Activated CD8-positive, alpha-beta memory T cell treated with anti-CD3 and anti-CD28 coated beads, Interleukin-2, amount 50 U/mL, for 24 hours (primary cell): ENCODE data around the gene ATP5F1D.
"Not testable (repeated sequence)": the region's sequence is repeated elsewhere in the genome, so short reads cannot be mapped to it uniquely, and the experiment has no call there.

Experiments used
- DNase-seq: peaks from one replicate; pipeline ENCODE4 v3.0.0-alpha.2; 2020; ENCODE audit errors: extremely low read depth

ATP5F1D gene

GRCh38 chr19:1241417-1242095, at the start of gene ATP5F1D:
TSS of gene ATP5F1D (plus strand) at chr19:1241751. CDS start at chr19:1241851, 100 bp downstream.
- DNase-seq: peak; percentile 82

DNA sequence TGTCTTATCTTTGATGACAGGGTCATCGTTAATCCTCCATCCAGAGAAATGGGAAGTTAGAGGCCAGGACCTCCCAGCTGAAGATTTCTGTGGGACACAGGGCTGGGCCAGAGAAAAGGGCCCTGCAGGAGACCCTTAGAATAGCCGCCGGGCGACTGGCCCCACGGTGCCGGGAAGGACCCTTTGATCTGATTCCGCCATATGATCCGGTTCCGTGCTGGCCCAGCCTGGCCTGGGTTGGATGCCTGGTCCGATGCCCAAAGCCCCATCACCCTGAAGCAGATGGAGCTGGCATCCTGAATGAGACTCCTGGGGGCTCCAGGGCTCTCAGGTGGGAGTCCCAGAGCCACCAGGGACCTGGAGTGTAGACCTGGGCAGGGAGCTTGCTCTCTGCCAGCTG, 42.0 kb upstream of the ATP5F1D start:
- no peak for DNase-seq

- DNase-seq: not testable (repeated sequence)
These were observed 40.9 kb upstream of the ATP5F1D start for GRCh38 chr19:1200614-1201013.

GRCh38 chr19:1205114-1206099, 36.1 kb upstream of the ATP5F1D start, which contains the start of gene STK11:
TSS of gene STK11 (plus strand) at chr19:1205778. CDS start at chr19:1206914, 1,136 bp downstream.
- DNase-seq: peak; percentile 97

GRCh38 chr19:1206150-1206863, 35.2 kb upstream of the ATP5F1D start:
- no peak for DNase-seq

DNA sequence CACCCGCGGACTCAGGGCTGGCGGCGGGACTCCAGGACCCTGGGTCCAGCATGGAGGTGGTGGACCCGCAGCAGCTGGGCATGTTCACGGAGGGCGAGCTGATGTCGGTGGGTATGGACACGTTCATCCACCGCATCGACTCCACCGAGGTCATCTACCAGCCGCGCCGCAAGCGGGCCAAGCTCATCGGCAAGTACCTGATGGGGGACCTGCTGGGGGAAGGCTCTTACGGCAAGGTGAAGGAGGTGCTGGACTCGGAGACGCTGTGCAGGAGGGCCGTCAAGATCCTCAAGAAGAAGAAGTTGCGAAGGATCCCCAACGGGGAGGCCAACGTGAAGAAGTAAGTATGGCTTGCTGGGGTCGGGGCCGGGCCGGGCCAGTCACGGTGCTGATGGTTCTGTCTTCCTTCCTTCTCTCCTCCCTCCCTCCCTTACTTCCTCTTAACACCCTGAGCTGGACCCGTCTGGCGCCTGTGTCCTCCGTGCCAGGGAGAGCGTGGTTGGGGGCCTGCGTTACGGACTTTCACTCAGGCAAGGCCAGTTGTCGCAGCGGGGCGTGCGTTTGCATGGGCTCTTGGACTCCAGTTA, 34.6 kb upstream of the ATP5F1D start:
- no peak for DNase-seq

DNA sequence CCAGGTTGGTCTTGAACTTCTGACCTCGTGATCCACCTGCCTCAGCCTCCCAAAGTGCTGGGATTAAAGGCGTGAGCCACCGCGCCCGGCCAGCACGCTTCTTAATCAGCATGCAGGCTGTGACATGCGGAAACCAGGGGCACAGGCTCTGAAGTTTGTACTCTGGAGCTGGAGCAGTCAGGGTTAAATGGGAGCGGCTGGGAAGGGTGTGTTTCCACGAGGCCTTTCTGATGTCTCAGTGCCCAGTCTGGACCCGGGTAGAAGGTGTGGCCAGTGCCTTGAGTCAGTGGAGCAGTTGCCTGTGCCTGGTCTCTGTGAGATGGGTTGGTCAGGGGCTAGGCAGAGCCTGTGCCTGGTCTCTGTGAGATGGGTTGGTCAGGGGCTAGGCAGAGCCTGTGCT, 32.7 kb upstream of the ATP5F1D start:
- DNase-seq: not testable (repeated sequence)

DNA sequence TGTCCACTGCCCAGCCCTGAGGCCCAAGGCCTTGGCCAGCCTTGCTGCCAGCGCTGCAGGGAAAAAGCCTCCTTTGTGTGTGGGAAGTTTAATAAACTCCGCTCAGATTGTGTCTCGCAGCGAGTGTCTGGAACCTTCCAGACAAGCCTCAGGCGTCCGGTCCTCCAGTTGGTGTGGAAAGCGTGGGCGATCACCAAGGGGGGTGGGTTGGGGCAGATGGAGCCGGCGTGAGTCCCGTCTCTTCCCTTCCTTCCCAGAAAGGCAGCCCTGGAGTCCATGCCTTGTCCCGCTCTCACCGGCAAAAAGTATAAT, 31.4 kb upstream of the ATP5F1D start:
- DNase-seq: no peak

- no peak for DNase-seq
These were observed 29.9 kb upstream of the ATP5F1D start for GRCh38 chr19:1211494-1212234.

- DNase-seq: no peak
These were observed 27.9 kb upstream of the ATP5F1D start for GRCh38 chr19:1213391-1214286.

DNA sequence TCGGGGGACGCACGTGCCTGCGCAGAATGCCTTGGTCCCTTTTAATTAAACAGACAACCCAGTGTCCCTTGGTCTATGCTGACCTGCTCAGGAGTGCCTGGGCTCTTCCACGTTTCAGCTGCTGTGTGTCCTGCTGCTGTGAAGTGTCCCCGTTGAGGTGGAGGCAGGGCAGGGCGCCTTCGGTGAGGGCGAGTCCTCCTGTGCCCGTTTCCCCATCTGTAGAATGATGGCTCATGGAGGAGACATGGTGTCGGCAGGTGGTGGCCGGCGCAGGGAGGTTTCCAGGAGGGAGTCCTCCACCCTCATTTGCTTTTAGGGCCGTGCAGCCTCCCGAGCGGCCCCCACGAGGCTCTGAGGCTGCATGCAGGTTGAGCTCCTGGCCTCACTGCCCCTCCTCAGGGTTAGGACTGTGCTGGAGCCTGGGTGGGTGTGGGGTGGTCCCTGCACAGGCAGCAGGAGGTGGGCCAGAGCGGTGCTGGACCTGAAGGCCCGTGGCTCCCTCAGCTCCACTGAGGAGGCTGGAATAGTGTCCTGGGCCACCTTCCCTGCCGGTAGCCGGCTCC, 27.2 kb upstream of the ATP5F1D start:
- no peak for DNase-seq

DNA sequence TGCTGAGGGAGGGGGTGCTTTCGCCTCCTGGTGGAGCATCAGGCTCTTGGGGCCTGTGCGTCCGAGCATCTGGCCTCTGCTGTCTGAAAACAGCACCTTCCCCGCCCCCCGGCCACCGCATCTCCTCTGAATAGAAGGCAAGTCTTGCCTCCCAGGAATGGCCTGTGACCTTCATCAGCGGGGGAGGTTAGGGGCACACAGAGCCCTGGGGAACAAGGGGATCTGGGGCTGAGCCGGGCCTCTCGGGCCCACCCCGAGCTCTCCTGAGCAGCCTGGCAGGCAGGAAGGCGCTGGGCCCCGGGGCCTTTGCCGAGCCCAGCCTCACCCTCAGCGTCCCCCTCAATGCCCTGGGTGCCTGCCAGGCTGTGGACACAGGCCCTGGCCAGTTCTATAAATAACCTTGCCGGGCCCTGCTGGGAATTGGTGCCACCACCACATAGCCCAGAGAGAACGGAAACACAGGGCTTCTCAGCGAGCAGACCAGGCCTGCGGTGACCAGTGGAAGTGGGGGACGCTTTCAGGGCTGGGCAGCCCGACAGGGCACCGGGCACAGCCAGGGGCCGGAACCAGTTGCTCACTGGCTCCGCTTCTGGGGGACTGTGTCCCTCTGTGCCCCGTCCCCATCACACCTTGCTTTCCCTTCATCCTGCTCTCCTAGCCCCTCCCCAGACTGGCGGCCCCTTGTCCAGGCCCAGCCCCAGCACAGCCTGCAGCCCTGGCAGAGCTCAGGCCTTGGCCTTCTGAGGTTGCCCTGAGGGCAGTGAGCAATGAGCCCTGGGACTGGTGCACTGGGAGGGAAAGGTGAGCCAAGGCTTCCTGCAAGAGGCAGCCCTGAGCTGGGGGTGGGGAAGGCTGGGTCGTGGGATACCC, 26.5 kb upstream of the ATP5F1D start:
- DNase-seq: no peak

DNA sequence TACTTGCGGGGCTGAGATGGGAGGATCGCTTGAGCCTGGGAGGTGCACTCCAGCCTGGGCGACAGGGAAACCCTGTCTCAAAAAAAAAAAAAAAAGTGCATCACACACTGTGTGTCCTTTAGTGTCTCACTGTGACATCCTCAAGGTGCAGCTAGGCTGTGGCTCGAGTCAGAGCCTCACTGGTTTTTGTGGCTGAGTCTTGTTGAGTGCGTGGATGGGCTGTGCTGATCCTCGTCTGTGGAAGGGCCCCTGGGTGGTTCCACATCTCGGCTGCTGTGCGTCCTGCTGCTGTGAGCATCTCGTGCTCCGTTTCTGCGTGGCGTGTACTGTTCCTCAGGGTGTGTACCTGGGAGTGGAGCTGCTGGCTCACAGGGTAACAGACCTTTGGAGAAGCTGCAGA, 24.8 kb upstream of the ATP5F1D start:
- DNase-seq: no peak

DNA sequence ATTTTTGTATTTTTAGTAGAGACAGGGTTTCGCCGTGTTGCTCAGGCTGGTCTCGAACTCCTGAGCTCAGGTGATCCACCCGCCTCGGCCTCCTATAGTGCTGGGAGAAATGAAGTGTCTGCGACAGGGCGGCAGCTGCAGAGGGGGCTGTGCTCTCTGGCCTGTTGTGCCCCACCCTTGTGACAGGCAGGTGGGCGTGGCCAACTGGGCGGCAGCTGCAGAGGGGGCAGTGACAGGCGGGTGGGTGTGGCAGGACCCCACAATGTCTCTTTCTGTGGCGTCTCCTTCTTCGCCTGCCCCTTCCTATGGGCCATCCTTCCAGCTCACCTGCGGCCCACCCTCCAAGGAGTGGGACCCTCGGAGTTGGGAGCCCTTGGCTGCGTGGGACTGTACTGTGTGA, 24.2 kb upstream of the ATP5F1D start:
- no peak for DNase-seq

DNA sequence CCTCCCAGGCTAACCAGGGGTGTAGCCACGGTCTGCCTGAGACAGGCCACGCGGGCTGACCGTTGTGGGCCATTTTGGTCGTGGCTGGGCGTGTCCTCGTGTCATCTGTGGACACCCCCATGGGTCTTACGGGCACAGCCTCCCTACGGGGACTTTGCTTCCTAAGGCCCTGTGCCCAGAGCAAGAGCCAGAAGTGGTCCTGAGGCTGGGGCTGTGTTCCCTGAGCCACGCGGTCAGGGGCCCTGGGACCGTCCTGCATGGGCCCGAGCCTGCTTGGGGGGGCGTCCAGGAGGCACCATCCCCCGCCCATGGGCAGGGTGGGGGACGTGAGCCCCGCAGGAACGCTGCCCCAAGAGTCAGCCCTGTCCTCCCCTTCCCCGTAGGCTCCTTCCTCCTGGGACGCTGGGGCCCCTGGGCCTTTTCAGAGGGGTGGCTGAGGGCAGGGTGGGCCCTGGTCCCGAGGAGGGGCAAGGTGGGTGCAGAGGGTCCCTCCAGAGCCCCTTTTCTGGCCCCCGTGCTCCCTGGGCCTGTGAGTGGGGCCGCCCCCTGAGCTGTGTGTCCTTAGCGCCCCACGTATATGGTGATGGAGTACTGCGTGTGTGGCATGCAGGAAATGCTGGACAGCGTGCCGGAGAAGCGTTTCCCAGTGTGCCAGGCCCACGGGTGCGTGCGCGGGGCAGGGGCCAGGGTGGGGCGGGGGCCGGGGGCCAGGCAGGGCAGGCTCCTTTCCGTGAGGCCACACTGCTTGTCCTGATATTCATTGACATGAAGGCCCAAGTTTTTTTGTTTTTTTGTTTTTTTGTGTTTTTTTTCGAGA, 22.6 kb upstream of the ATP5F1D start:
- DNase-seq: no peak

- DNase-seq: no peak
These were observed 21.6 kb upstream of the ATP5F1D start for GRCh38 chr19:1219786-1220476.

DNA sequence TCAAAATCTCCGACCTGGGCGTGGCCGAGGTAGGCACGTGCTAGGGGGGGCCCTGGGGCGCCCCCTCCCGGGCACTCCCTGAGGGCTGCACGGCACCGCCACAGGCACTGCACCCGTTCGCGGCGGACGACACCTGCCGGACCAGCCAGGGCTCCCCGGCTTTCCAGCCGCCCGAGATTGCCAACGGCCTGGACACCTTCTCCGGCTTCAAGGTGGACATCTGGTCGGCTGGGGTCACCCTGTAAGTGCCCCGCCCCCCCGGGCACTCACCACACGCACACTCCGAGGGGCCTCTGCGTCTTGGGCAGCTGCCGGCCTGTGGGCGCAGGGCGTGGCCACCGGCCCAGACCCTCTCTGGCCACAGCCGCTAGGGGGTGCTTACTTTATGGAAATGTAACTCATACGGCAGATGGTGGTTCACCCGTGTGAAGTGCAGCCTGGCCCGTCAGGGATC, 21.0 kb upstream of the ATP5F1D start:
- DNase-seq: no peak
